Panc1 (cell line): ENCODE data around the gene STAB2.

Source experiments
- TCF7L2 ChIP-seq: IDR thresholded peaks from 2 replicates; pipeline ENCODE4 v1.6.1; 2011; ENCODE audit warnings: mild to moderate bottlenecking, low read depth, low read length, inconsistent platforms
- TF ChIP-seq, protein P1 (sequence below): fragments of 450-650 bp; IDR thresholded peaks from 2 replicates; pipeline ENCODE4 v1.5.1; 2017; ENCODE audit warnings: mild to moderate bottlenecking
- TF ChIP-seq, protein P2 (sequence below), 2 experiments: IDR thresholded peaks; 2 replicates each; pipeline ENCODE4 v1.6.1; 2011 to 2012; ENCODE audit warnings: low read depth in 2 of 2, control low read depth in 1 of 2, low read length in 1 of 2, mild to moderate bottlenecking in 1 of 2, moderate library complexity in 1 of 2; ENCODE audit not compliant: insufficient read depth in 1 of 2

DNA sequence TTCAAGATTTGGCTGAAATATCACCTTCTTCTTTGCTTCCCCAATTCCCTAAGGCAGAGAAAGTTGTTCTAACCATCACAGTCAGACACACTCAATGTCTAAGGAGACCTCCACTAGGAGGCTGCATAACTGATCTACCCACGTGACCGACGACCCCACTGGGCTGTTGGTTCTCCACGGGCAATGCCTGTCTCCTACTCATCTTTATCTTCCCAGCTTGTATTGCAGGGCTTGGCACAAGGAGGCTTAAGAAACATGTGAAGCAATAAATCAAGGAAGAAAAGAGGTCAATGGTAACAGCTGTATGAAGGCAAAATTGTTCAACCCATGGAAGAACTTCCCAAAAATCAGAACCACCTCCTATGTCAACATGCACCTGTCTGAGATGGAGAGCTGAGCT, 226.9 kb downstream of the STAB2 start:
- TF ChIP-seq, protein P1, sequence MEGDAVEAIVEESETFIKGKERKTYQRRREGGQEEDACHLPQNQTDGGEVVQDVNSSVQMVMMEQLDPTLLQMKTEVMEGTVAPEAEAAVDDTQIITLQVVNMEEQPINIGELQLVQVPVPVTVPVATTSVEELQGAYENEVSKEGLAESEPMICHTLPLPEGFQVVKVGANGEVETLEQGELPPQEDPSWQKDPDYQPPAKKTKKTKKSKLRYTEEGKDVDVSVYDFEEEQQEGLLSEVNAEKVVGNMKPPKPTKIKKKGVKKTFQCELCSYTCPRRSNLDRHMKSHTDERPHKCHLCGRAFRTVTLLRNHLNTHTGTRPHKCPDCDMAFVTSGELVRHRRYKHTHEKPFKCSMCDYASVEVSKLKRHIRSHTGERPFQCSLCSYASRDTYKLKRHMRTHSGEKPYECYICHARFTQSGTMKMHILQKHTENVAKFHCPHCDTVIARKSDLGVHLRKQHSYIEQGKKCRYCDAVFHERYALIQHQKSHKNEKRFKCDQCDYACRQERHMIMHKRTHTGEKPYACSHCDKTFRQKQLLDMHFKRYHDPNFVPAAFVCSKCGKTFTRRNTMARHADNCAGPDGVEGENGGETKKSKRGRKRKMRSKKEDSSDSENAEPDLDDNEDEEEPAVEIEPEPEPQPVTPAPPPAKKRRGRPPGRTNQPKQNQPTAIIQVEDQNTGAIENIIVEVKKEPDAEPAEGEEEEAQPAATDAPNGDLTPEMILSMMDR: no peak
- TF ChIP-seq, protein P2, sequence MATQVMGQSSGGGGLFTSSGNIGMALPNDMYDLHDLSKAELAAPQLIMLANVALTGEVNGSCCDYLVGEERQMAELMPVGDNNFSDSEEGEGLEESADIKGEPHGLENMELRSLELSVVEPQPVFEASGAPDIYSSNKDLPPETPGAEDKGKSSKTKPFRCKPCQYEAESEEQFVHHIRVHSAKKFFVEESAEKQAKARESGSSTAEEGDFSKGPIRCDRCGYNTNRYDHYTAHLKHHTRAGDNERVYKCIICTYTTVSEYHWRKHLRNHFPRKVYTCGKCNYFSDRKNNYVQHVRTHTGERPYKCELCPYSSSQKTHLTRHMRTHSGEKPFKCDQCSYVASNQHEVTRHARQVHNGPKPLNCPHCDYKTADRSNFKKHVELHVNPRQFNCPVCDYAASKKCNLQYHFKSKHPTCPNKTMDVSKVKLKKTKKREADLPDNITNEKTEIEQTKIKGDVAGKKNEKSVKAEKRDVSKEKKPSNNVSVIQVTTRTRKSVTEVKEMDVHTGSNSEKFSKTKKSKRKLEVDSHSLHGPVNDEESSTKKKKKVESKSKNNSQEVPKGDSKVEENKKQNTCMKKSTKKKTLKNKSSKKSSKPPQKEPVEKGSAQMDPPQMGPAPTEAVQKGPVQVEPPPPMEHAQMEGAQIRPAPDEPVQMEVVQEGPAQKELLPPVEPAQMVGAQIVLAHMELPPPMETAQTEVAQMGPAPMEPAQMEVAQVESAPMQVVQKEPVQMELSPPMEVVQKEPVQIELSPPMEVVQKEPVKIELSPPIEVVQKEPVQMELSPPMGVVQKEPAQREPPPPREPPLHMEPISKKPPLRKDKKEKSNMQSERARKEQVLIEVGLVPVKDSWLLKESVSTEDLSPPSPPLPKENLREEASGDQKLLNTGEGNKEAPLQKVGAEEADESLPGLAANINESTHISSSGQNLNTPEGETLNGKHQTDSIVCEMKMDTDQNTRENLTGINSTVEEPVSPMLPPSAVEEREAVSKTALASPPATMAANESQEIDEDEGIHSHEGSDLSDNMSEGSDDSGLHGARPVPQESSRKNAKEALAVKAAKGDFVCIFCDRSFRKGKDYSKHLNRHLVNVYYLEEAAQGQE (IDR thresholded peaks at IDR 0.05; ENCODE audit: insufficient read depth in 1 of 2, low read depth in 2 of 2, low read length in 1 of 2): no peak
- TF ChIP-seq TCF7L2: no peak
